K562 (cell line): ENCODE results near the gene BICD1. TPM values are rescaled to one million over a fixed set of nuclear protein-coding genes. Genes with fewer than 3 reads are reported as not detected.
"Not testable (repeated sequence)": the region's sequence is repeated elsewhere in the genome, so short reads cannot be mapped to it uniquely, and the experiment has no call there.

Source experiments
- ATAC-seq: fragments of 200-7000 bp; cut with Tn5 transposase; 3 replicates; pipeline ENCODE4 v1.9.1; 2020; ENCODE audit warnings: moderate library complexity
- BruUV-seq: library from RNA; stranded (reverse); fragments of 400-500 nt; replicated peaks from 2 replicates; lab custom pipeline; 2021; lab: Mats Ljungman, UMichigan
- CTCF ChIA-PET: fragments of 300-600 bp; formaldehyde crosslinking; extraction: SDS; loops from one replicate; lab custom pipeline; 2021; ENCODE audit warnings: low intra/inter-chr PET ratio; lab: Yijun Ruan, JAX
- POLR2A ChIA-PET: fragments of 300-600, 350-650 bp; sonication (Branson Sonifier 250); formaldehyde crosslinking; extraction: SDS; loops from one replicate; lab custom pipeline; 2021; ENCODE audit warnings: antibody characterized with exemption, inconsistent platforms; lab: Yijun Ruan, JAX
- DNase-seq, 4 experiments: peaks; one replicate each; pipeline versions ENCODE4 v3.0.0 to v3.0.0-alpha.2; 2011 to 2018; ENCODE audit warnings: low spot score in 3 of 4, mixed read lengths in 3 of 4; ENCODE audit errors: extremely low read depth in 1 of 4
- FAIRE-seq: peaks from 2 replicates; lab custom pipeline; 2011; peaks lifted over from hg19 to GRCh38; lab: Jason Lieb, UNC
- H2AFZ ChIP-seq: 2 replicates; pipeline ENCODE4 v1.6.0; 2011; ENCODE audit warnings: low read depth, low read length, control low read depth, inconsistent platforms
- H3K27ac ChIP-seq: fragments of 200-600 bp; 3 replicates; pipeline ENCODE4 v1.8.0; 2011; ENCODE audit warnings: low read depth, mild to moderate bottlenecking, control low read depth, inconsistent platforms, low read length, moderate library complexity, mixed read lengths; ENCODE audit errors: extremely low read depth
- H3K27me3 ChIP-seq, 2 experiments: fragments of 300-600 bp in 1 of 2; 2 replicates in 1 of 2; 3 replicates in 1 of 2; pipeline versions ENCODE4 v1.6.0 to v1.8.0; 2011; ENCODE audit warnings: inconsistent platforms in 2 of 2, low read length in 2 of 2, mild to moderate bottlenecking in 1 of 2, mixed read lengths in 1 of 2, moderate library complexity in 1 of 2; ENCODE audit not compliant: control insufficient read depth in 2 of 2, insufficient read depth in 2 of 2
- H3K36me3 ChIP-seq: fragments of 300-600 bp; 3 replicates; pipeline ENCODE4 v1.8.0; 2011; ENCODE audit warnings: mild to moderate bottlenecking, low read length, inconsistent platforms; ENCODE audit not compliant: control insufficient read depth, insufficient read depth
- H3K4me1 ChIP-seq, 2 experiments: fragments of 200-600 bp in 1 of 2; replicated peaks in 1 of 2; 2 replicates in 1 of 2; 3 replicates in 1 of 2; pipeline versions ENCODE4 v1.5.1 to v1.8.0; 2011; ENCODE audit warnings: inconsistent platforms in 2 of 2, low read length in 2 of 2, mild to moderate bottlenecking in 1 of 2, mixed read lengths in 1 of 2, moderate library complexity in 1 of 2; ENCODE audit not compliant: control insufficient read depth in 2 of 2, insufficient read depth in 2 of 2
- H3K4me2 ChIP-seq: 2 replicates; pipeline ENCODE4 v1.6.1; 2011; ENCODE audit warnings: low read length, control low read depth, inconsistent platforms, mixed read lengths; ENCODE audit not compliant: insufficient read depth
- H3K4me3 ChIP-seq: fragments of 200-600 bp; sonication (generic), shearing (Covaris generic); 2 replicates; pipeline ENCODE4 v1.5.1; 2016; ENCODE audit warnings: control low read depth, inconsistent platforms
- H3K79me2 ChIP-seq: fragments of 200-600 bp; 3 replicates; pipeline ENCODE4 v1.8.0; 2011; ENCODE audit warnings: low read length, inconsistent platforms; ENCODE audit not compliant: control insufficient read depth, insufficient read depth
- H3K9ac ChIP-seq, 2 experiments: 2 replicates each; pipeline versions ENCODE4 v1.6.0 to v1.6.1; 2011; ENCODE audit warnings: low read depth in 2 of 2, low read length in 2 of 2, control low read depth in 1 of 2, inconsistent platforms in 1 of 2, mild to moderate bottlenecking in 1 of 2, mixed read lengths in 1 of 2; ENCODE audit not compliant: insufficient read depth in 1 of 2
- H3K9me1 ChIP-seq: one replicate; pipeline ENCODE4 v1.6.0; 2011; ENCODE audit warnings: inconsistent platforms, mild to moderate bottlenecking, low read length, moderate library complexity; ENCODE audit not compliant: control insufficient read depth, insufficient read depth
- H3K9me3 ChIP-seq: replicated peaks from 2 replicates; pipeline ENCODE4 v1.5.1; 2011; ENCODE audit warnings: low read depth, low read length, inconsistent platforms; ENCODE audit not compliant: control insufficient read depth, insufficient read depth
- H4K20me1 ChIP-seq: replicated peaks from 2 replicates; pipeline ENCODE4 v1.6.1; 2011; ENCODE audit warnings: low read length, inconsistent platforms, mixed read lengths; ENCODE audit not compliant: control insufficient read depth, insufficient read depth
- FUS ChIP-seq: fragments of 200-400 bp; formaldehyde crosslinking; optimal IDR thresholded peaks from 2 replicates; pipeline ENCODE3; 2017; ENCODE audit warnings: low read depth, low read length
- ZBED1 ChIP-seq: IDR thresholded peaks from 2 replicates; pipeline ENCODE4 v1.6.1; 2014
- WGBS: fragments of 100-300 bp; shearing (Covaris generic); methylation state at CpG from one replicate; pipeline ENCODE4 v1.1.6; 2016; ENCODE audit warnings: low coverage, mixed read lengths; ENCODE audit not compliant: insufficient coverage; ENCODE audit errors: missing lambda C conversion rate; 5-methylcytosine and 5-hydroxymethylcytosine counted together
- in situ Hi-C: fragments of 300-500 bp; cut with MboI; formaldehyde crosslinking; loops from 4 replicates; pipeline ENCODE4 v1.15.0; 2018; ENCODE audit warnings: inconsistent platforms, mixed read lengths
- intact Hi-C: fragments of 100-400 bp; cut with micrococcal nuclease; formaldehyde crosslinking; loops from 2 replicates; pipeline ENCODE4 v1.14.2; 2022
- polyA plus RNA-seq, 8 experiments: library from polyadenylated mRNA; depleted of rRNA in 4 of 8; stranded (reverse) in 5 of 8; unstranded in 3 of 8; fragments of >200 nt; fragmentation: Nextera tagmentation in 2 of 8; fragmentation: Illumina TruSeq in 1 of 8; extraction: Ambion mirVana in 2 of 8; extraction: Trizol in 1 of 8; gene quantifications; 2 replicates each; pipeline versions ENCODE4 v1.2.1 to v1.2.3, GENCODE V29; 2011 to 2014; ENCODE audit warnings: inconsistent platforms in 1 of 8, missing spikeins in 1 of 8
- total RNA-seq, 7 experiments: library from RNA; depleted of rRNA in 6 of 7; stranded (reverse); fragments of >200 nt in 6 of 7; fragmentation: Illumina TruSeq in 2 of 7; extraction: Trizol in 2 of 7; gene quantifications; 2 replicates each; pipeline versions ENCODE4 v1.2.1 to v1.2.3, GENCODE V29; 2011 to 2021; ENCODE audit warnings: low replicate concordance in 1 of 7

Gene BICD1
- total and polyA plus RNA-seq, 9 of the 15 experiments (the other 6 are each of a cell fraction or from before 2014, with no cell fraction given) = 3.5 to 21.1 (median 12.5) TPM

DNA sequence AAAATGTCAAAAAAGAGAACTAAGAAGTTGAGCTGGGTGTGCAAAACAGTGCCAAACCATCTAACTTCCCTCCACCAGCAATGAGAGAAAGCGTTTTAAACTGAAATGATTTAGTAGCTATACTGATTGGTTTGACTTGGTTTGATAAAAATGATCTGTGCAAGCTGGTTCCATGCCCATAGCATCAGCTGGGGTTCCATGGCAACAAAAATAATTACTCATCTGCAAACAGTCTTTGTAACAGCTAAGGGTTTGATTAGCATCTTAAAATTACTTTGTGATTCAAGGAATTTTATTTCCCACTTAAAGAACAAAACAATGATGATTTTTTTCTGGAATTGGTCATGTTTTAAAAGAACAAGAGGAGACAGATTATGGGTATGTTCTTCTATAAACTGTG is 15.0 kb upstream of the BICD1 start:
- Histone ChIP-seq H3K79me2 (no peaks in the 10 kb centered on the region), H3K9me3 (no peaks in the 10 kb centered on the region), H3K4me1 (no peaks in the 10 kb centered on the region), H4K20me1 (no peaks in the 10 kb centered on the region), H3K27ac (no peak overlapping the region), H2AFZ (no peak overlapping the region), H3K4me3 (no peak overlapping the region), H3K4me2 (no peak overlapping the region), H3K36me3 (no peaks in the 10 kb centered on the region), H3K9ac (no peak overlapping the region), H3K9me1 (no peaks in the 10 kb centered on the region), H3K27me3 (no peaks in the 10 kb centered on the region)
- ChIA-PET POLR2A (interaction anchor here (1.4 kb wide), 1 partner anchor 10 kb away, joined by 3 read pairs; no protein-coding TSS in a partner anchor), CTCF (interaction anchor here (0.6 kb wide), 1 partner anchor 9 kb away, joined by 4 read pairs; no protein-coding TSS in a partner anchor)
- no TSS peak for BruUV-seq
- TF ChIP-seq FUS = no peak
- 0% methylated on average over 1 of the region's 1 CpG for WGBS
- ATAC-seq (no peak), FAIRE-seq (no peak), DNase-seq (no peak)
- intact Hi-C loops (no loop called here), in situ Hi-C loops (no loop called here)

DNA sequence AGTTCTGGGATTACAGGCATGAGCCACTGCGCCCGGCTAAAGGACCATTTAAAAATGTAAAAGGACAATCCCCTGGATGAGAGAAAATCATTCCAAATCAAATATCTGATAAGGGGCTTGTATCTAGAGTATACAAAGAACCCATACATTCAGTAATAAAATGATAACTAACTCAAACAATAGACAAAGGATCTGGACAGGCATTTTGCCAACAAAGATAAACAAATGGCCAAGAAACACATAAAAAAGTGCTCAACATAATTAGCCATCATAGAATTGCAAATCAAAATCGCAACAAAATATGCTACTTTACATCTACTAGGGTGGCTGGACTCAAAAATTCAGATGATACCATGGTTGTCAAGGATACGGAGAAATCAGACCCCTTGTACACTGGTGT is 8.5 kb upstream of the BICD1 start:
- BruUV-seq = no TSS peak
- ATAC-seq (no peak), DNase-seq (no peak), FAIRE-seq (no peak)
- no peaks in the 10 kb centered on the region; a peak in 1 of 5 replicates for H3K4me1 ChIP-seq
- no peaks in the 10 kb centered on the region for H3K9me3 ChIP-seq
- in situ Hi-C loops = no loop called here
- no peaks in the 10 kb centered on the region for H3K9me1 ChIP-seq
- intact Hi-C loops = no loop called here
- WGBS = 64% methylated on average over 4 of the region's 4 CpGs
- ChIA-PET CTCF (no interaction called here), POLR2A (no interaction called here)
- H3K36me3 ChIP-seq = no peaks in the 10 kb centered on the region
- H3K4me2 ChIP-seq = no peak overlapping the region
- no peaks in the 10 kb centered on the region for H3K27me3 ChIP-seq
- no peak overlapping the region for H3K27ac ChIP-seq
- no peaks in the 10 kb centered on the region for H3K79me2 ChIP-seq
- H3K4me3 ChIP-seq = no peak overlapping the region
- no peaks in the 10 kb centered on the region for H4K20me1 ChIP-seq
- TF ChIP-seq ZBED1 = no peak
- H3K9ac ChIP-seq = no peak overlapping the region
- H2AFZ ChIP-seq = no peak overlapping the region

DNA sequence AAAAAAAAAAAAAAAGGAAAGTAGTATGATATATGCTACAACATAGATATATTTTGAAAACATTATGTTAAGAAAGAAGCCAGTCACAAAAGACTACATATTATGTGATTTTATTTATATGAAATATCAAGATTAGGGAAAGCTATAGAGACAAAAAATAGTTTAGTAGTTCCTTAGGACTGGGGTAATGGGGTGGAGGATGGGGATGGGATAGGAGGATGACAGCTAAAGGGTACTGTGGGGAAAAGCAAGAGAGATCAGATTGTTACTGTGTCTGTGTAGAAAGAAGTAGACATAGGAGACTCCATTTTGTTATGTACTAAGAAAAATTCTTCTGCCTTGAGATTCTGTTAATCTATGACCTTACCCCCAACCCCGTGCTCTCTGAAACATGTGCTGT is 7.4 kb upstream of the BICD1 start:
- CTCF ChIA-PET, H3K4me1 ChIP-seq, BruUV-seq, H3K9ac ChIP-seq, ATAC-seq, H2AFZ ChIP-seq, H3K9me3 ChIP-seq, POLR2A ChIA-PET, H4K20me1 ChIP-seq, DNase-seq, H3K4me2 ChIP-seq, H3K4me3 ChIP-seq, H3K27me3 ChIP-seq, intact Hi-C loops, H3K27ac ChIP-seq, FAIRE-seq, H3K9me1 ChIP-seq, H3K36me3 ChIP-seq, H3K79me2 ChIP-seq, in situ Hi-C loops: not testable (repeated sequence)
- no CpG with 5 or more reads among the region's 1 CpG for WGBS
